ENCODE results near the gene ATP6V1C2. TPM values are rescaled to one million over a fixed set of nuclear protein-coding genes. Genes with fewer than 3 reads are reported as not detected.

ATP6V1C2 gene
- polyA plus RNA-seq, 1 donor from 2014 or later = not detected

DNA sequence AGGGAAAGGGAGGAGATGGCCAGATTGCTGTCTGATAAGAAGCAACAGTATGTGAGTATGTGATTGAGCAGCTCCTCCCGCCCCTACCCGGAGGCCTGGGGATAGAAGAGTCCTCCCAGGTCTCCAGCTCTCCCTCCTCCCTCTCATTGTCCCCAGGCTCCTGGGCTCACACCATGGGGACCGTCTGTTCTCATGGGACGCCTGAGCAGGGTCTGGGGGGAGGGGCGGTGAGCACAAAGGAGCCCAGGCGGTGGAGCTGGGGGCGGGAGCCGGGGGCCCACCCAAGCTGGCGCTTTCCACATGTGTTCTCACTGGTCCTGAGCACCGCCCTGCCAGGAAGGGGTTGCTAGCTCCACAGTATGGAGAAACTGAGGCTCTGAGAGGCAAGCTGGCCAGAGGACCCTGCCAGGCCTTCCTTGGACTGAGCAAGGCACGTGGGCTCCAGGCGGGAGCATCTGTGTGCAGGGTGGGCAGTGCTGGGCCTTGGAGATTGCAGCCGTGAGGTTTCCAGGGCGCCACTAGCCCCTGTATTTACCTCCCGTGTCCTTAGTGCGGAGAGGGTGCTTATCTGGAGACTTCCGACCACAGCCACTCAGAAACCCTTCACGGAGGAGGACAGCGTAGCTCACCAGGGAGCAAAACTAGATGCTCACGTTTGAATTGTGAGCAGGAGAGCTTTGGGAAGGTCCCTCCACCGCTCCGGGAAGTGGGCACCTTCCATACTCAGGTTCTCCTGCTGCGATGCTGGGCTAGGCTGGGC, 53.8 kb downstream of the ATP6V1C2 start:
- Histone ChIP-seq H3K4me2 (ENCODE audit: low read length) (no peak overlapping the region), H3F3A (ENCODE audit: insufficient read depth, low read length, poor library complexity, severe bottlenecking) (no peaks in the 10 kb centered on the region), H4K20me1 (ENCODE audit: insufficient read depth) (no peaks in the 10 kb centered on the region), H3K36me3 (ENCODE audit: insufficient read depth, low read length) (no peaks in the 10 kb centered on the region), H3K9me2 (ENCODE audit: insufficient read depth, low read length) (no peaks in the 10 kb centered on the region), H2AFZ (ENCODE audit: low read depth, low read length) (no peak overlapping the region), H3K9me3 (ENCODE audit: low read length) (no peaks in the 10 kb centered on the region), H3K9ac (ENCODE audit: low read length) (no peak overlapping the region), H3K79me2 (replicated peaks; ENCODE audit: insufficient read depth, low read length) (no peaks in the 10 kb centered on the region), H3K27ac (ENCODE audit: low read length) (no peak overlapping the region), H3K27me3 (ENCODE audit: insufficient read depth, low read depth, low read length) (no peaks in the 10 kb centered on the region), H3K4me3 (ENCODE audit: low read length) (no peak overlapping the region)
- TF ChIP-seq SMC3 (conservative IDR thresholded peaks at IDR 0.05; ENCODE audit: poor library complexity) (no peak), MXI1 (conservative IDR thresholded peaks at IDR 0.05; ENCODE audit: poor library complexity, severe bottlenecking) (no peak), EZH2 (IDR thresholded peaks at IDR 0.05; ENCODE audit: borderline replicate concordance, insufficient read depth, low read length, poor library complexity, severe bottlenecking) (no peak), RAD21 (conservative IDR thresholded peaks at IDR 0.05) (no peak), EP300 (conservative IDR thresholded peaks at IDR 0.05; ENCODE audit: poor library complexity, severe bottlenecking) (no peak)
- TF ChIP-seq, protein P1, sequence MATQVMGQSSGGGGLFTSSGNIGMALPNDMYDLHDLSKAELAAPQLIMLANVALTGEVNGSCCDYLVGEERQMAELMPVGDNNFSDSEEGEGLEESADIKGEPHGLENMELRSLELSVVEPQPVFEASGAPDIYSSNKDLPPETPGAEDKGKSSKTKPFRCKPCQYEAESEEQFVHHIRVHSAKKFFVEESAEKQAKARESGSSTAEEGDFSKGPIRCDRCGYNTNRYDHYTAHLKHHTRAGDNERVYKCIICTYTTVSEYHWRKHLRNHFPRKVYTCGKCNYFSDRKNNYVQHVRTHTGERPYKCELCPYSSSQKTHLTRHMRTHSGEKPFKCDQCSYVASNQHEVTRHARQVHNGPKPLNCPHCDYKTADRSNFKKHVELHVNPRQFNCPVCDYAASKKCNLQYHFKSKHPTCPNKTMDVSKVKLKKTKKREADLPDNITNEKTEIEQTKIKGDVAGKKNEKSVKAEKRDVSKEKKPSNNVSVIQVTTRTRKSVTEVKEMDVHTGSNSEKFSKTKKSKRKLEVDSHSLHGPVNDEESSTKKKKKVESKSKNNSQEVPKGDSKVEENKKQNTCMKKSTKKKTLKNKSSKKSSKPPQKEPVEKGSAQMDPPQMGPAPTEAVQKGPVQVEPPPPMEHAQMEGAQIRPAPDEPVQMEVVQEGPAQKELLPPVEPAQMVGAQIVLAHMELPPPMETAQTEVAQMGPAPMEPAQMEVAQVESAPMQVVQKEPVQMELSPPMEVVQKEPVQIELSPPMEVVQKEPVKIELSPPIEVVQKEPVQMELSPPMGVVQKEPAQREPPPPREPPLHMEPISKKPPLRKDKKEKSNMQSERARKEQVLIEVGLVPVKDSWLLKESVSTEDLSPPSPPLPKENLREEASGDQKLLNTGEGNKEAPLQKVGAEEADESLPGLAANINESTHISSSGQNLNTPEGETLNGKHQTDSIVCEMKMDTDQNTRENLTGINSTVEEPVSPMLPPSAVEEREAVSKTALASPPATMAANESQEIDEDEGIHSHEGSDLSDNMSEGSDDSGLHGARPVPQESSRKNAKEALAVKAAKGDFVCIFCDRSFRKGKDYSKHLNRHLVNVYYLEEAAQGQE (IDR thresholded peaks at IDR 0.05; ENCODE audit: borderline replicate concordance) = no peak

DNA sequence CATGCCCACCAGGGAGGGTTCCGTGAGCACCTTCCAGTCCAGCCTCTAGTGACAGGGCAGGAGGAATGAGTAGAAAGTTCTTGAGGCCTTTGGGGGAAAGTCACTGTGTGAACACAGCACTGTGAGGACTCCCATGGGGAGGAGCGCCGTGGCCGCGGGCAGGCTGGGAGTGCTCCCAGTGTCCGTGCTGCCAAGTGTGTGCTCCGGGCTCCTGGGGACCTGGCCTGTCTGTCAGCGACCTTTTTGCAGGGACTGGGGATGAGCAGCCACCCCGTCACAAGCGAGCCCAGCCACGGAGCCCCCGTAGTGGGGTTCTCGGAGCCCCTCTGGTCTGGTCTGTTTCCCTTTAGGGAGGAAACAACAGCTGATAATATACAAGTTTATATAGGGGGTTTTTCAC, 54.4 kb downstream of the ATP6V1C2 start:
- H3K9me2 ChIP-seq (ENCODE audit: insufficient read depth, low read length) = no peaks in the 10 kb centered on the region
- H3K4me2 ChIP-seq (ENCODE audit: low read length) = no peak overlapping the region
- no peak overlapping the region for H3K9ac ChIP-seq (ENCODE audit: low read length)
- H2AFZ ChIP-seq (ENCODE audit: low read depth, low read length) = no peak overlapping the region
- H3K9me3 ChIP-seq (ENCODE audit: low read length) = no peaks in the 10 kb centered on the region
- no peaks in the 10 kb centered on the region for H3K36me3 ChIP-seq (ENCODE audit: insufficient read depth, low read length)
- H3K4me3 ChIP-seq (ENCODE audit: low read length) = no peak overlapping the region
- H3K79me2 ChIP-seq (replicated peaks; ENCODE audit: insufficient read depth, low read length) = no peaks in the 10 kb centered on the region
- H4K20me1 ChIP-seq (ENCODE audit: insufficient read depth) = no peaks in the 10 kb centered on the region
- no peaks in the 10 kb centered on the region for H3F3A ChIP-seq (ENCODE audit: insufficient read depth, low read length, poor library complexity, severe bottlenecking)
- H3K27me3 ChIP-seq (ENCODE audit: insufficient read depth, low read depth, low read length) = no peaks in the 10 kb centered on the region
- no peak overlapping the region for H3K27ac ChIP-seq (ENCODE audit: low read length)
- no peak for TF ChIP-seq RAD21 (conservative IDR thresholded peaks at IDR 0.05)
- no peak for TF ChIP-seq EP300 (conservative IDR thresholded peaks at IDR 0.05; ENCODE audit: poor library complexity, severe bottlenecking)
- TF ChIP-seq, protein P1 (IDR thresholded peaks at IDR 0.05; ENCODE audit: borderline replicate concordance) = no peak
- no peak for TF ChIP-seq POLR2AphosphoS5 (IDR thresholded peaks at IDR 0.05)
- no peak for TF ChIP-seq MXI1 (conservative IDR thresholded peaks at IDR 0.05; ENCODE audit: poor library complexity, severe bottlenecking)
- no peak for TF ChIP-seq SMC3 (conservative IDR thresholded peaks at IDR 0.05; ENCODE audit: poor library complexity)
- no peak for TF ChIP-seq EZH2 (IDR thresholded peaks at IDR 0.05; ENCODE audit: borderline replicate concordance, insufficient read depth, low read length, poor library complexity, severe bottlenecking)
- TF ChIP-seq, protein P2, sequence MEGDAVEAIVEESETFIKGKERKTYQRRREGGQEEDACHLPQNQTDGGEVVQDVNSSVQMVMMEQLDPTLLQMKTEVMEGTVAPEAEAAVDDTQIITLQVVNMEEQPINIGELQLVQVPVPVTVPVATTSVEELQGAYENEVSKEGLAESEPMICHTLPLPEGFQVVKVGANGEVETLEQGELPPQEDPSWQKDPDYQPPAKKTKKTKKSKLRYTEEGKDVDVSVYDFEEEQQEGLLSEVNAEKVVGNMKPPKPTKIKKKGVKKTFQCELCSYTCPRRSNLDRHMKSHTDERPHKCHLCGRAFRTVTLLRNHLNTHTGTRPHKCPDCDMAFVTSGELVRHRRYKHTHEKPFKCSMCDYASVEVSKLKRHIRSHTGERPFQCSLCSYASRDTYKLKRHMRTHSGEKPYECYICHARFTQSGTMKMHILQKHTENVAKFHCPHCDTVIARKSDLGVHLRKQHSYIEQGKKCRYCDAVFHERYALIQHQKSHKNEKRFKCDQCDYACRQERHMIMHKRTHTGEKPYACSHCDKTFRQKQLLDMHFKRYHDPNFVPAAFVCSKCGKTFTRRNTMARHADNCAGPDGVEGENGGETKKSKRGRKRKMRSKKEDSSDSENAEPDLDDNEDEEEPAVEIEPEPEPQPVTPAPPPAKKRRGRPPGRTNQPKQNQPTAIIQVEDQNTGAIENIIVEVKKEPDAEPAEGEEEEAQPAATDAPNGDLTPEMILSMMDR (IDR thresholded peaks at IDR 0.05; ENCODE audit: poor library complexity, severe bottlenecking) = no peak
- no peak for TF ChIP-seq TAF1 (IDR thresholded peaks at IDR 0.05; ENCODE audit: low read depth)

All from neural cell (in vitro differentiated cells).